Measurements from ENCODE around the gene TRAIP. TPM values are rescaled to one million over a fixed set of nuclear protein-coding genes. Genes with fewer than 3 reads are reported as not detected.
"Not testable (repeated sequence)": the region's sequence is repeated elsewhere in the genome, so short reads cannot be mapped to it uniquely, and the experiment has no call there.

Gene TRAIP
- total and polyA plus RNA-seq, 2 experiments from 2014 or later = 2.5 to 6.6 TPM

- 51% methylated on average over 6 of the region's 6 CpGs for WGBS (ENCODE audit: low lambda C conversion rate, missing lambda C conversion rate)
- no peaks in the 10 kb centered on the region for H3K36me3 ChIP-seq (replicated peaks; ENCODE audit: insufficient read depth, low read depth)
- H3K4me2 ChIP-seq = no peak overlapping the region
- no peak for TF ChIP-seq EZH2 (IDR thresholded peaks at IDR 0.05; ENCODE audit: borderline replicate concordance)
- no peak for TF ChIP-seq EZH2phosphoT487 (IDR thresholded peaks at IDR 0.05; ENCODE audit: low read depth, severe bottlenecking, unreplicated experiment)
- peak; percentile 96 for TF ChIP-seq CTCF (IDR thresholded peaks at IDR 0.05; ENCODE audit: poor library complexity)
- H3K4me3 ChIP-seq = no peak overlapping the region
- H3K9me2 ChIP-seq (replicated peaks; ENCODE audit: insufficient read depth) = no peaks in the 10 kb centered on the region
- no peaks in the 10 kb centered on the region for H3K27me3 ChIP-seq
- peak; percentile 91 for DNase-seq (ENCODE audit: low spot score)
- H3K27ac ChIP-seq = no peak overlapping the region
- no peak overlapping the region for H2AFZ ChIP-seq
- H3K79me2 ChIP-seq = no peaks in the 10 kb centered on the region
- H3K4me1 ChIP-seq (ENCODE audit: insufficient read depth) = peaks cover 4% of the 10 kb centered on the region
- H3K9me3 ChIP-seq (ENCODE audit: low read depth) = no peaks in the 10 kb centered on the region
- no peaks in the 10 kb centered on the region for H4K20me1 ChIP-seq (ENCODE audit: insufficient read depth, poor library complexity, severe bottlenecking)
These were observed 17.1 kb downstream of the TRAIP start for GRCh38 chr3:49839193-49839809.

- Histone ChIP-seq H3K9me3 (ENCODE audit: low read depth) (no peaks in the 10 kb centered on the region), H3K4me2 (no peak overlapping the region), H3K27me3 (no peaks in the 10 kb centered on the region), H3K4me3 (no peak overlapping the region), H3K4me1 (ENCODE audit: insufficient read depth) (no peaks in the 10 kb centered on the region), H4K20me1 (ENCODE audit: insufficient read depth, poor library complexity, severe bottlenecking) (no peaks in the 10 kb centered on the region), H3K9me2 (replicated peaks; ENCODE audit: insufficient read depth) (no peaks in the 10 kb centered on the region), H3K36me3 (replicated peaks; ENCODE audit: insufficient read depth, low read depth) (no peaks in the 10 kb centered on the region), H3K79me2 (no peaks in the 10 kb centered on the region), H2AFZ (no peak overlapping the region), H3K27ac (no peak overlapping the region)
- TF ChIP-seq EZH2phosphoT487 (IDR thresholded peaks at IDR 0.05; ENCODE audit: low read depth, severe bottlenecking, unreplicated experiment) = no peak
- no peak for TF ChIP-seq CTCF (IDR thresholded peaks at IDR 0.05; ENCODE audit: poor library complexity)
- no peak for TF ChIP-seq EZH2 (IDR thresholded peaks at IDR 0.05; ENCODE audit: borderline replicate concordance)
- no peak for DNase-seq (ENCODE audit: low spot score)
- WGBS (ENCODE audit: low lambda C conversion rate, missing lambda C conversion rate) = 57% methylated on average over 3 of the region's 3 CpGs
These were observed 25.0 kb downstream of the TRAIP start for GRCh38 chr3:49831341-49831740.

GRCh38 chr3:49826016-49826415 is 30.3 kb downstream of the TRAIP start:
- no peaks in the 10 kb centered on the region for H3K36me3 ChIP-seq (replicated peaks; ENCODE audit: insufficient read depth, low read depth)
- no peak for TF ChIP-seq EZH2 (IDR thresholded peaks at IDR 0.05; ENCODE audit: borderline replicate concordance)
- no peak for TF ChIP-seq EZH2phosphoT487 (IDR thresholded peaks at IDR 0.05; ENCODE audit: low read depth, severe bottlenecking, unreplicated experiment)
- TF ChIP-seq CTCF (IDR thresholded peaks at IDR 0.05; ENCODE audit: poor library complexity) = no peak
- H3K4me3 ChIP-seq = no peak overlapping the region
- no peaks in the 10 kb centered on the region for H3K79me2 ChIP-seq
- H3K9me2 ChIP-seq (replicated peaks; ENCODE audit: insufficient read depth) = no peaks in the 10 kb centered on the region
- no peak for DNase-seq (ENCODE audit: low spot score)
- WGBS (ENCODE audit: low lambda C conversion rate, missing lambda C conversion rate) = 90% methylated on average over 6 of the region's 6 CpGs
- H3K9me3 ChIP-seq (ENCODE audit: low read depth) = no peaks in the 10 kb centered on the region
- no peaks in the 10 kb centered on the region for H4K20me1 ChIP-seq (ENCODE audit: insufficient read depth, poor library complexity, severe bottlenecking)
- H3K27ac ChIP-seq = no peak overlapping the region
- no peaks in the 10 kb centered on the region for H3K4me1 ChIP-seq (ENCODE audit: insufficient read depth)
- no peaks in the 10 kb centered on the region for H3K27me3 ChIP-seq
- H3K4me2 ChIP-seq = no peak overlapping the region
- H2AFZ ChIP-seq = no peak overlapping the region

- H3K79me2 ChIP-seq; H3K9me2 ChIP-seq (replicated peaks; ENCODE audit: insufficient read depth); H3K27me3 ChIP-seq; H3K9me3 ChIP-seq (ENCODE audit: low read depth); H3K36me3 ChIP-seq (replicated peaks; ENCODE audit: insufficient read depth, low read depth); H4K20me1 ChIP-seq (ENCODE audit: insufficient read depth, poor library complexity, severe bottlenecking); H3K4me1 ChIP-seq (ENCODE audit: insufficient read depth); H3K27ac ChIP-seq; H2AFZ ChIP-seq; H3K4me3 ChIP-seq; DNase-seq (ENCODE audit: low spot score); H3K4me2 ChIP-seq: not testable (repeated sequence)
- WGBS (ENCODE audit: low lambda C conversion rate, missing lambda C conversion rate) = 90% methylated on average over 3 of the region's 3 CpGs
These were observed 33.2 kb downstream of the TRAIP start for GRCh38 chr3:49823131-49823530.
